RWPE1 (cell line): ENCODE measurements around the gene EPHA5.

Source experiments
- CTCF ChIA-PET: fragments of 350-600 bp; sonication (Branson Sonifier 250); formaldehyde crosslinking; extraction: SDS; loops from one replicate; lab custom pipeline; 2021; lab: Yijun Ruan, JAX
- POLR2A ChIA-PET: fragments of 400-600 bp; formaldehyde crosslinking; extraction: SDS; loops from one replicate; lab custom pipeline; 2020; ENCODE audit warnings: antibody characterized with exemption; ENCODE audit not compliant: low non-redundant PET; lab: Yijun Ruan, JAX
- DNase-seq: peaks from one replicate; pipeline ENCODE4 v3.0.0; 2012; ENCODE audit warnings: low spot score
- H3K27ac ChIP-seq: fragments of 450-650 bp; 2 replicates; pipeline ENCODE4 v1.5.1; 2017
- CTCF ChIP-seq: fragments of 450-650 bp; conservative IDR thresholded peaks from 2 replicates; pipeline ENCODE4 v1.5.1; 2017; ENCODE audit warnings: low read depth, mild to moderate bottlenecking

The EPHA5 gene

DNA sequence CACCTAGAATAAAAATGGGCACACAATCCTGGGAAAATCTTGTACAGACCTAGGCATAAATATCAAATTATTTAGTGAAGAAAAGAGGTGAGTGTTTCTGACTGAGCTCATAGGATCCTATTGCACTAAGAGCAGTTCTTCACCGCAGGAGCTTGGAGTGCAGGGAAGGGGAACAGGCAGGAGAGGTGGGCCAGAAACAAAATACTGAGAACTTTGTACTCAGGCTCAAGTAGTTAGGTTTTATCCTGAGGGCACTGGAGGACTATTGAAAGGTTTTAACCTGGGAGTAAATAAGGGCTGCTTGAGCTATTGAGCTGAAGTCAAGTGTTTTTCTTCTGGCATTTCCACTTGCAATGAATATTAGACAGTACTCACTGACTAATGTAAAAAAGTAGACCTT, 12.2 kb downstream of the EPHA5 start:
- TF ChIP-seq CTCF = no peak
- ChIA-PET CTCF (interaction anchor here (1.1 kb wide), 1 partner anchor 1670 kb away, joined by 3 read pairs; no protein-coding TSS in a partner anchor), POLR2A (no interaction called here)
- H3K27ac ChIP-seq = no peak overlapping the region
- DNase-seq = no peak

DNA sequence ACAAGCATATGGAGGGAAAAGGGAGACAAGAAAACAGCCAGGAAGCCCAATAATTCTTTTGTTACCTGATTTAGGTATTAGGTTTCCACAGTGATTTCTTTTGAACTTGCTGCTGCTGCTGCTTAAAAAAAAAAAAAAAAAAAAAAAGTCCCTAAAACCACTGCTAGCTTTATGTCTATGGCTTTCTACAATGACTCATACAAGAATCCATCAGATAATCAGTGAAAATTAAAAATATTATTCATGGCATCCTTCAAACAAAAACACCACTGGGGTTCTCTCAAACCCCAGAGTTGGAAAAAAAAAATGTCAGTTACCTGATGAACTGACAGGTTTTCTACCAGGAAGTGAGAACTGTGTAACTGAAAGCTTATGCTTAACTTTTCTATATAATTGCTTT, 14.3 kb downstream of the EPHA5 start:
- no peak for DNase-seq
- POLR2A ChIA-PET = no interaction called here
- no peak for TF ChIP-seq CTCF
- CTCF ChIA-PET = interaction anchor here (0.7 kb wide), 1 partner anchor 15 kb away, joined by 4 read pairs; the partner anchor contains the start of gene EPHA5
- H3K27ac ChIP-seq = no peak overlapping the region

- POLR2A ChIA-PET = no interaction called here
- TF ChIP-seq CTCF = no peak
- no peak for DNase-seq
- CTCF ChIA-PET = no interaction called here
- no peak overlapping the region for H3K27ac ChIP-seq
Measured at GRCh38 chr4:65654976-65655375, 15.3 kb downstream of the EPHA5 start.

GRCh38 chr4:65653740-65654361, 16.4 kb downstream of the EPHA5 start:
- no peak for DNase-seq
- TF ChIP-seq CTCF = no peak
- POLR2A ChIA-PET = no interaction called here
- CTCF ChIA-PET = no interaction called here
- H3K27ac ChIP-seq = no peak overlapping the region

GRCh38 chr4:65651751-65652150, 18.5 kb downstream of the EPHA5 start:
- CTCF ChIA-PET = interaction anchor here (0.7 kb wide), 1 partner anchor 272 kb away, joined by 6 read pairs; no protein-coding TSS in a partner anchor
- DNase-seq = no peak
- no peak for TF ChIP-seq CTCF
- no peak overlapping the region for H3K27ac ChIP-seq
- POLR2A ChIA-PET = no interaction called here

- no peak for TF ChIP-seq CTCF
- CTCF ChIA-PET = interaction anchor here (0.7 kb wide), 1 partner anchor 271 kb away, joined by 6 read pairs; no protein-coding TSS in a partner anchor
- POLR2A ChIA-PET = no interaction called here
- DNase-seq = no peak
- H3K27ac ChIP-seq = no peak overlapping the region
Measured at GRCh38 chr4:65651031-65651430, 19.3 kb downstream of the EPHA5 start.
